ENCODE measurements around the gene SHFL. TPM values are rescaled to one million over a fixed set of nuclear protein-coding genes. Genes with fewer than 3 reads are reported as not detected.

Gene SHFL
- total and polyA plus RNA-seq, 2 of the 4 experiments (the other 2 are of a cell fraction): 9.0 to 32.1 TPM

DNA sequence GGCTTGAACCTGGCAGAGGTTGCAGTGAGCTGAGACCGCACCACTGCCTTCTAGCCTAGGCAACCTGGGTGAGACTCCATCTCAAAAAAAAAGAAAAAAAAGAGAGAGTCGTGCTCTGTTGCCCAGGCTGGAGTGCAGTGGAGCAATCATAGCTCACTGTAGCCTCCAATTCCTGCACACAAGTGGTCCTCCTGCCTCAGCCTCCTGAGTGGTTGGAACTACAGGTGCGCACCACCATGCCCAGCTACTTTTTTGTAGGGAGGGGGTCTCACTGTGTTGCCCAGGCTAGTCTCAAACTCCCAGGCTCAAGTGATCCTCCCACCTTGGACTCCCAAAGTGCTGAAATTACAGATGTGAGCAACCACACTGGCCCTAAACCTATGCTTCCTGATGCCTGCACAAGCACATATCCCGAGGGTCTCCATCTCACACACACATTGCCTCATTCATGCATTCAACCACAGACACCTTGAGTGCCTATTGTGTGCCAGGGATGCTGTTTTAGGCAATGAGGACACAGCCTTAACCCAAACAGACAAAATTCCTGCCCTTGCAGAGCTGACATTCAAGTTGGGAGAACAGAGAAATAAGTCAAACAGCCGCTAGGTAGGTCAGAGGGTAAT is 14.2 kb downstream of the SHFL start:
- no peaks in the 10 kb centered on the region for H4K20me1 ChIP-seq (ENCODE audit: insufficient read depth, low read length)
- H4K91ac ChIP-seq (ENCODE audit: insufficient read depth, low read depth, low read length): no peak overlapping the region
- no peak overlapping the region for H3K4ac ChIP-seq (ENCODE audit: low read depth, low read length)
- ATAC-seq (ENCODE audit: low read depth) (no peak), DNase-seq (no peak)
- no peaks in the 10 kb centered on the region for H3K27me3 ChIP-seq (ENCODE audit: control insufficient read depth, insufficient read depth, low read length)
- POLR2A ChIA-PET (ENCODE audit: unreplicated experiment): no interaction called here
- dilution Hi-C loops (cut with HindIII; ENCODE audit: low sequenced_read_pairs, unreplicated experiment): no loop called here
- no peak overlapping the region for H2AFZ ChIP-seq (replicated peaks; ENCODE audit: low read length, poor library complexity)
- no peak overlapping the region for H4K8ac ChIP-seq (ENCODE audit: low read depth in 2 of 2, low read length in 2 of 2)
- no peak overlapping the region for H3K4me2 ChIP-seq (ENCODE audit: low read depth, low read length)
- H2AK5ac ChIP-seq (ENCODE audit: low read depth, low read length): no peak overlapping the region
- no peaks in the 10 kb centered on the region for H3K79me1 ChIP-seq (ENCODE audit: low read depth in 1 of 2, low read length in 2 of 2)
- no peak overlapping the region for H2BK120ac ChIP-seq (ENCODE audit: low read depth, low read length)
- CTCF ChIA-PET: interaction anchor here (1.8 kb wide), 1 partner anchor 150 kb away, joined by 4 read pairs; no protein-coding TSS in a partner anchor
- H3K27ac ChIP-seq (ENCODE audit: insufficient read depth, low read length): no peak overlapping the region
- no TSS peak for BruUV-seq (replicated peaks)
- no peak overlapping the region for H3K23ac ChIP-seq (ENCODE audit: low read depth, low read length)
- H3K14ac ChIP-seq (replicated peaks; ENCODE audit: low read depth, low read length): no peak overlapping the region
- H3K4me3 ChIP-seq (ENCODE audit: insufficient read depth, low read depth, low read length): no peak overlapping the region
- H3K9ac ChIP-seq (ENCODE audit: low read depth, low read length): no peak overlapping the region
- H2AK9ac ChIP-seq (replicated peaks; ENCODE audit: low read depth, low read length, poor library complexity): no peak overlapping the region
- H3K4me1 ChIP-seq (ENCODE audit: control insufficient read depth, insufficient read depth, low read length): peaks cover 6% of the 10 kb centered on the region
- H4K5ac ChIP-seq (ENCODE audit: low read depth, low read length): no peak overlapping the region
- TF ChIP-seq, protein P1, sequence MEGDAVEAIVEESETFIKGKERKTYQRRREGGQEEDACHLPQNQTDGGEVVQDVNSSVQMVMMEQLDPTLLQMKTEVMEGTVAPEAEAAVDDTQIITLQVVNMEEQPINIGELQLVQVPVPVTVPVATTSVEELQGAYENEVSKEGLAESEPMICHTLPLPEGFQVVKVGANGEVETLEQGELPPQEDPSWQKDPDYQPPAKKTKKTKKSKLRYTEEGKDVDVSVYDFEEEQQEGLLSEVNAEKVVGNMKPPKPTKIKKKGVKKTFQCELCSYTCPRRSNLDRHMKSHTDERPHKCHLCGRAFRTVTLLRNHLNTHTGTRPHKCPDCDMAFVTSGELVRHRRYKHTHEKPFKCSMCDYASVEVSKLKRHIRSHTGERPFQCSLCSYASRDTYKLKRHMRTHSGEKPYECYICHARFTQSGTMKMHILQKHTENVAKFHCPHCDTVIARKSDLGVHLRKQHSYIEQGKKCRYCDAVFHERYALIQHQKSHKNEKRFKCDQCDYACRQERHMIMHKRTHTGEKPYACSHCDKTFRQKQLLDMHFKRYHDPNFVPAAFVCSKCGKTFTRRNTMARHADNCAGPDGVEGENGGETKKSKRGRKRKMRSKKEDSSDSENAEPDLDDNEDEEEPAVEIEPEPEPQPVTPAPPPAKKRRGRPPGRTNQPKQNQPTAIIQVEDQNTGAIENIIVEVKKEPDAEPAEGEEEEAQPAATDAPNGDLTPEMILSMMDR (conservative IDR thresholded peaks at IDR 0.05; ENCODE audit: low read depth, low read length): no peak
- TF ChIP-seq MXI1 (IDR thresholded peaks at IDR 0.05; ENCODE audit: borderline replicate concordance, low read depth, low read length) (no peak), POLR2A (IDR thresholded peaks at IDR 0.05; ENCODE audit: low read depth, low read length) (no peak), RCOR1 (IDR thresholded peaks at IDR 0.05; ENCODE audit: insufficient replicate concordance, low read length) (no peak), FOS (IDR thresholded peaks at IDR 0.05; ENCODE audit: low read depth, low read length) (no peak), RFX5 (IDR thresholded peaks at IDR 0.05; ENCODE audit: low read depth, low read length) (no peak), CHD1 (IDR thresholded peaks at IDR 0.05; ENCODE audit: low read depth, low read length) (no peak)
- TF ChIP-seq, protein P2, sequence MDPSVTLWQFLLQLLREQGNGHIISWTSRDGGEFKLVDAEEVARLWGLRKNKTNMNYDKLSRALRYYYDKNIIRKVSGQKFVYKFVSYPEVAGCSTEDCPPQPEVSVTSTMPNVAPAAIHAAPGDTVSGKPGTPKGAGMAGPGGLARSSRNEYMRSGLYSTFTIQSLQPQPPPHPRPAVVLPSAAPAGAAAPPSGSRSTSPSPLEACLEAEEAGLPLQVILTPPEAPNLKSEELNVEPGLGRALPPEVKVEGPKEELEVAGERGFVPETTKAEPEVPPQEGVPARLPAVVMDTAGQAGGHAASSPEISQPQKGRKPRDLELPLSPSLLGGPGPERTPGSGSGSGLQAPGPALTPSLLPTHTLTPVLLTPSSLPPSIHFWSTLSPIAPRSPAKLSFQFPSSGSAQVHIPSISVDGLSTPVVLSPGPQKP (IDR thresholded peaks at IDR 0.05; ENCODE audit: borderline replicate concordance, low read depth, low read length): no peak
- H3K56ac ChIP-seq (ENCODE audit: extremely low read depth, insufficient read depth, low read length): no peak overlapping the region
- no peaks in the 10 kb centered on the region for H3K9me1 ChIP-seq (ENCODE audit: insufficient read depth, low read length)
- no peak overlapping the region for H2BK20ac ChIP-seq (ENCODE audit: low read depth, low read length)
- no peaks in the 10 kb centered on the region for H3K9me3 ChIP-seq (ENCODE audit: control insufficient read depth, insufficient read depth, low read length)
- whole genome bisulfite sequencing, 2 experiments (ENCODE audit: extremely low coverage in 2 of 2, insufficient read length in 1 of 2): 100% methylated on average over 1 of the region's 5 CpGs; no CpG with 5 or more reads in 1 of the 2 experiments
- intact Hi-C loops (cut with micrococcal nuclease): no loop called here
- no peaks in the 10 kb centered on the region for H3K36me3 ChIP-seq (ENCODE audit: control insufficient read depth, insufficient read depth, low read length)
- in situ Hi-C loops (cut with MboI; ENCODE audit: low sequenced_read_pairs): no loop called here
- H2BK5ac ChIP-seq (ENCODE audit: low read depth, low read length, poor library complexity, severe bottlenecking): no peak overlapping the region
- H2BK15ac ChIP-seq (ENCODE audit: low read depth, low read length): no peak overlapping the region
- no peak overlapping the region for H3K18ac ChIP-seq (ENCODE audit: low read depth, low read length)

Measured in IMR-90 (cell line).